UCSD-AML1 (cell line): Measurements from ENCODE around the gene KRT39.
"Not testable (repeated sequence)": the region's sequence is repeated elsewhere in the genome, so short reads cannot be mapped to it uniquely, and the experiment has no call there.

Experiments used
- DNase-seq: peaks from one replicate; lab custom pipeline; 2025; ENCODE audit not compliant: unreplicated experiment; lab: John Stamatoyannopoulos, UW

Gene KRT39

DNA sequence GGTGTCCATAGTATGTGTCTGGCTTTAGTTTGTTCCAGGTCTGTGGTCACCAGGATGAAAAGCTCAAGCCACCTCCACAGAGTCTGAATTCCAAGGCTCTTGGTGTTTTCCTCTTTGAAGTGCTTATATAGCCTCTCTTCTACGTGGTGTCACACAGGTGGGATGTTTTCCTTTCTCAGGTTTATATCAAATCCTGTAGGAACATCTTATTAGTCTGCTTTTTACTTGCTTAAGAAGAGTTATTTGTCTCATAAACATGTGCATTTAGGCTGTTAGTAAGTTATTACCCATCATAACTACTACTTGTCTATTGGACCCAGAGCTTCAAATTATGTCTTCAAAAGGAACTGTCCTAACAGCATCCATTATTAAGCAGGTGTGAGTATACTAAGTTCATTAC is at the start of gene KRT39:
Gene KRT39 (minus strand): TSS at position 101 of the 400 bp plus-strand sequence. CDS start 92 bp downstream, at position 9.
- DNase-seq: no peak

DNA sequence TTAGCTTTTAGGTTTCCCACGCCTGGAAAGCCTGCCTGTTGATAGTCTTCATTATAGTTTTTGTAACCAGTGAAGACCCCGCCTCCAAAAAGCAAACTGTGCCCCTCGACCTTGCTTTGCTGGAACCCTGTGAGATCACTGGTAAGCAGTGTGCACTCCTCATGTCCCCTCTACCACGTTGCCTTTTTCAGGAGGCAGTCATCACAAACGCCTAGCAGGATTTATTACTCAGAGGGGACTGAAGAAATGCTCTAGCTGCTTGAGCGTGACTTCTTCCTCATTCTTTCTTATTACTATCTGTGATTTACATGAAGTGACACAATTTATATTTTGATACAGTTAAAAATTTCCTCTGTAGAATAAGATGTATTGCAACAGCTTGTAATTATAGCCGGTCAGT is 48.7 kb upstream of the KRT39 start:
- no peak for DNase-seq

DNA sequence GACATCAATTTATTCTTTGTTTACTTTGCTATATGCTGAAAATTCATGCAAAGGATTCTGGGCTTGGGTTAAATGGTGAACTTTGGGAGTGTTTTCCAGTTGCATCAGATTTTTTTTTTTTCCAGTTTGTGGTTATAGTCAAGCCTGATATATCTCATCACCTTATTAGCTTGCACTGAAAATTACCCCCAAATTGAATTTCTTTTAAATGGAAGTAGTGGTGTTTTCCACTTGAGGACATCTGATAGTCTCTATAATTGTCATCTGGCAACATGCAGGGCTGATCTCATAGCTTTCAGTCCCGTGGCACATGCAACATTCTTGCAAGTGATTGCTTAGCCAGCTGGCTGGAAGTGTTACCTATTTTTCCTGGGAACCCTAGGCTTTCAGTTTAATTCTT is 46.9 kb upstream of the KRT39 start:
- no peak for DNase-seq

DNA sequence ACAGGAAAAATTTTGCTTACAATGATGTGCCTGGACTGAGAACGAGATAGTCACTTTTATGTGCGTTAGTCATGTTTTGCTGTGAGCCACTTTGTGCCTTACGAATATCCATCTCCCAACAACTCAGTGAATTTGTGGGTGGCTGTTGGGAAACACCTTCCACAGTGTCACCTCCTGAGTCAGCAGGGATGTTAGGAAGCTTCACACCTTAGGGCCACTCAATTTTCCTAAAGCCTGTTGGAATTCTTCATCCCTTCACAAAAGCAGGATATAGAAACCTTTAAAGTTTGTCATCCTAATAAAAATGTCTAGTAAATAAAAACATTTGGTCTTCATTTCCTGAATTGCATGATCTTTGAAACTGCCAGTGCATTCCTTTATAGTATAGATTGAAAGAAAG is 46.4 kb upstream of the KRT39 start:
- DNase-seq: no peak

DNA sequence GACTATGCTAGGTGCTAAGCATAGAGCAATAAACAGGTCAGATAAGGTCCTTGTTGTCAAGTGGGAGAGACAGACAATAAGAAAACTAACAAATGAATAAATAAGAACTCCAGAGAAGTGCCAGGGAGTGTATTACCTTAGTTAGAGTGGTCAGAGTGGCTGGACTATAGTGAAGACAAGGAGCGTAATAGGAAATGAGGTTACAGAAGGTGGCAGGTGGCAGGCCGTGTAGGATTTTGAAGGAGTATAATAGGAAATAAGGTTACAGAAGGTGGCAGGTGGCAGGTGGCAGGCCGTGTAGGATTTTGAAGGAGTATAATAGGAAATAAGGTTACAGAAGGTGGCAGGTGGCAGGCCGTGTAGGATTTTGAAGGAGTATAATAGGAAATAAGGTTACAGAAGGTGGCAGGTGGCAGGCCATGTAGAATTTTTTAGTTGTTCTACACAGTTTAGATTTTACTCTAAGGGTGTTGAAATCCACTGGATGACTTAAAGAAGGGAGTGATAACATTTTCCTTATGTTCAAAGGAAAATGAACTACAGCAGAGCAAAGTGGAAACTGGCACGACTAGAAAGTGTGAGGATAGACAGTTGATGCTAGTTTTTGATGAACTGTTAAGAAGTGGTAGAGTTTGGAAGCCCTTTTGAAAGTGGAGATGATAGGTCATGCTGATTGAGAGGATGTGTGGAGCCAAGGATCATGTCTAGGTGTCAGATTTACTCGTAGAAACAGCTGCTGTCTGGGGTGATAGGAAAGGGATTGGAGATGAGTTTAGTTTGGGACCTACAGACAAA is 45.8 kb upstream of the KRT39 start:
- no peak for DNase-seq

DNA sequence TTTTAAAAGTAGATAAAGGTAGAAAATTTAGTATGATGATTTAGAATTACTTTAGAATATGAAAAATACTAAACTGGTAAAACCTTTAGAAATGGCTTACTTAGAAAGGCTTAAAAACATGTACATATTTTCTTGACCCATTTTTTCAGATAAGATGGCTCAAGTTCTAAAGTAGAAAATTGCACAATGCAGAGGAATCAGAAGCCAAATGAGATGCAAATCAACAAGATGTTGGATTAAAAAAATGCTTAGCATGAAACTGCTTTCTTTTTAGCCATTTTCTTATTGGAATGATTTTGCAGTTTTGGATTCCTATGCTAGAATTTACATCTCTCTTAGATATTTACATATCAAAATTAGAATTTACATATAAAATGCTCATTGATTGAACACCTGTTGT is 43.7 kb upstream of the KRT39 start:
- no peak for DNase-seq

DNA sequence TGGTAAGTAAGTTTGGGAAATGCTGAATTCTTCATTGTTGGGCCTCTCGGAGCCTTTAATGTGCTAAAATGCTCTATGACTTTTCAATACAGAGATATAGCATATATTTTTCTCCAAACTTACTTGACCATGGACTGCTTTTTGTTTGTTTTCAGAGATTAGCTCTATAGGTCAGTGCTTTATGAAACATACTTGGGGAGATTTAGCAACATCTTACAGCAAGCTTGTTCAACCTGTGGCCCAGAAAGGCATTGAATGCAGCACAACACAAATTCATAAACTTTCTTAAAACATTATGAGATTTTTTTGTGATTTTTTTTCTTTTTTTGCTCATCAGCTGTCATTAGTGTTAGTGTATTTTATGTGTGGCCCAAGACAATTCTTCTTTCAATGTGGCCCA is 43.2 kb upstream of the KRT39 start:
- DNase-seq: no peak

DNA sequence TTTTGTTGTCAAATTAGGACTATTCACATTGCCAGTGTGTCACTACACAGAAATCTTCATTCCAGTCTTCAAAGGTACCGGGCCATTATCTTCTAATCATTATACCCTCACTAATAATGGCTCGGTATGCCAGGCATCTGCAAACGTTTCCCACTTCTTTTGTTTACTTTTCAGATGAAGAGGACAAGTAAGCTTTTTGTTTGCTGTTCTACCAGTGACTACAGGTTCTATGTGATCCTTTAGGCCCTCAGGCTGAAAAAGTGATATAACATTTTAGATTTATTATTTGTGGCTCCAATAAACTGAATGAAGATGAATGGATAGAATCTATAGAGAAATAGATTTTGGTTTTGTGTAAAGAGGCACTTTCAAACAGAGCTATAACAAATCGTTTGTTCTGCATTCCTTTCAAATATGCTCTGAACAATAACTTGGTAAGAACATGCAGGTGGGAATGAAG is 42.6 kb upstream of the KRT39 start:
- no peak for DNase-seq

DNA sequence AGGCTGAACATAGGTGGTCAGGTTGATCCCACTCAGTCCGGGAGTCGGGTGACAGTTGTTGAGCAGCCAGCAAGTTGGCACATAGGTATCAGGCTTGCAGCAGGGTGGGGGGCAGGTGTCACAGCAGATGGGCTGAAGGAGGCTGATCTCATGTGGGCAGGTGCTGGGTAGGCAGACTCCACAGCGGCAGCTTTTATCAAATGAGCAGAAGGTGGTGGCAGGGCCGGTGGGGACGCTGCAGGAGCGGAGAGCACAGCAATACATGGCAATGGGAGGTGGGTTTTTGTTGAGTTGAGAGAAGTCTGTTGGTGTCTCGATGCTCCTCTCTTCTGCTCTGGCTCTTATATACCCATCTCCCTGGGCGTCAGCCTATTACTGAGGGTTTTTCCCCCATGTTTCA is 42.1 kb upstream of the KRT39 start, which contains the start of gene KRTAP3-1:
Gene KRTAP3-1 (minus strand): TSS at position 318 of the 400 bp plus-strand sequence. CDS start 54 bp downstream, at position 264.
- DNase-seq: no peak

DNA sequence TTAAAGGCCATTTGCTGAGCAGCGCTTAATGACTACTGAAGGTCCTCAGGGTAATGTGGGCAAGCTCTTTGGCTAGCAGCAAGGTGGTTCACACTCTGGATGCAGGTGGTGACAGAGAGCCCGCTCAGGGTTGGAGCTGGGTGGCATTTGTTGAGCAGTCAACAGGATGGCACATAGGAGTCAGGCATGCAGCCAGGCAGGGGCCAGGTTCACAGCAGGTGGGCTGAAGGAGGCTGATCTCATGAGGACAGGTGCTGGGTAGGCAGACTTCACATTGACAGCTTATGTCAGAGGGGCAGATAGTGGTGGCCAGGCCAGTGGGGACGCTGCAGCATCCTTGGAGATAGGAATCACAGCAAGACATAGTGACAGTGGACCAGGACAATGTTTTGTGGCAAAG is 37.6 kb upstream of the KRT39 start:
- no peak for DNase-seq

DNA sequence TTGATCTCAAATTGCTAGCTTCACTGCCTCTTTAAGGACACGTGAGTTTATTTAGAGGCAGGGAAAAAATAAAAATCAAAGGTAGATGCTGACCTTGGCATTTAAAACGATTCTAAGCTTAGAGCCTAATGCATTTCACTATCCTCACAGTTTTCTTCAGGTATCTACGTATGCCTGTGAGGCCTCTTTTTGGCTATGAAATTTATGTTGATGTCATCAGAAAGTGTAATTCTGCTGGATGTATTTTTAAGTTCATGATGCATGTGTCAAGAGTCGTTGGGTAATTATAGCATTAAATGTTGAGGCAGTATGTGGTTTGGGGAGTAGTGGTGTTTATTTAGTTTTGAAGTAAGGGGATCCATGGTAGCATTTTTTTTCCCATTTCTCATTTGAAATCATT is 37.2 kb upstream of the KRT39 start:
- no peak for DNase-seq

DNA sequence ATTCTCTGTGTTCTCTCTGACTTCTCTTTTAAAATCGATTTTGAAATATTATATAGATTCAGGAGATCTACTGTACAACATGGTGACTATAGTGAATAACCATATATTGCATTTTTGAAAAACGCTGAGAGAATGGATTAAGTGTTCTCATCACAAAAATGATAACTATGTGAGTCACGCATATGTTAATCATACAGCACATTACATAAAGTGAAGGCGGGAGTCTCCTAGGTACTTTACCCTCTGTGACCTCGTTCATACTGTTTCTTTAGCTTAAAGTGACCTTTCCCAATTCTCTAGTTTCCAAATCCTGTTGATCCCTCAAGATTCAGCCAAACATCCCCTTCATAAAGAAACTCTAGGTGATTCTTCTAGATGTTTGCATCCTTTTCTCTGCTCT is 36.1 kb upstream of the KRT39 start:
- DNase-seq: no peak

DNA sequence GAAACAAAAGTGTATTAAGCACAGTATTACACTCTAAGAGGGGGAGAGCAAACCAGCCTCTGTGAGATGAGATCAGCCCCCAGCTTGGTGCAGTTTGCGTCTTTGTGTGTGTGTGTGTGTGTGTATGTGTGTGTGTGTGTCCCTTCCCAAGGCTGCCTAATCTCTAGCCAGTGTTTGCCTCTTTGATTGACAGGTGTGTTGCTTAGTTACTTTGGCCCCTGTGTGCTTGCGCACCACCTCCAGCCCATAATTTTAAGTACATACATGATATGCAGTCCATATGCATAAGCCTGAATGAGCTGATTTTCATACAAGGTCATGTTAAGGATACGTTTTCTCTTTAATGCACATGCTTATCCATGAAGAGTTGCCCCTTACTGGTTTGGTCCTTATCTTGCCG is 35.0 kb upstream of the KRT39 start:
- no peak for DNase-seq

DNA sequence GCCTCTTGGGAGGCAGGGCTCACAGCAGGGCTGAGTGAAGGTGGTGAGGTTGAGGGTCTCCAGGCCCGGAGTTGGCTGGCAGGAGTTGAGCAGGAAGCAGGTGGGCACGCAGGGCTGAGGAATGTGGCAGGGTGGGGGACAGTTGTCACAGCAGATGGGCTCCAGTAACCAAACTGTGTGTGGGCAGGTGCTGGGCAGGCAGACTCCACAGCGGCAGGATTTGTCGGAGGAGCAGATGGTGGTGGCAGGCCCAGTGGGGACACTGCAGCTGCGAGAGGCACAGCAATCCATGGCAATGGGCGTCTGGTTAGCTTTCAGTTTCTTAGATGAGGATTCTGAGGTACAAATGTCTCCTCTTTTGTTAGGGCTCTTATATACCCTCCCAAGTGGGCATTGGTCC is 32.8 kb upstream of the KRT39 start, which contains the start of gene KRTAP3-2:
Gene KRTAP3-2 (minus strand): TSS at position 344 of the 400 bp plus-strand sequence. CDS start 53 bp downstream, at position 291.
- DNase-seq: not testable (repeated sequence)

DNA sequence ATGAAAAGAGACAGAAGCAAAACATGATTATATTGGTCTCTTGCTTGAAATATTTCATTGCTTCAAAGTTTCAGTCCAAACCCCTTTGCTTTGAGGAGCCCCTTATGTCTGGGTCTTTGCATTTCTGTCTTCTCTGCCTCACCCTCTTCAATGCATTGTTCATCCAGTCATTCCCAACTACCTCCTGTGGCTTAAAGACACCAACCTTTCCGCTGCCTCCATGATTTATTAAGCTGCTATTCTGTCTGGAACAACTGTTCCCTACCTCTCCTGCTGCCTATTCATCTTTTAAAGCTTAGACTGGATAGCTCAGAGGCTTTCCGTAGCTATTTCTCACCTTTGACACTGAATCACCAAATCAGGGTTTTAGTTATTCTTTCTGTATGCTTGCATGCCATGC is 30.6 kb upstream of the KRT39 start:
- DNase-seq: no peak

DNA sequence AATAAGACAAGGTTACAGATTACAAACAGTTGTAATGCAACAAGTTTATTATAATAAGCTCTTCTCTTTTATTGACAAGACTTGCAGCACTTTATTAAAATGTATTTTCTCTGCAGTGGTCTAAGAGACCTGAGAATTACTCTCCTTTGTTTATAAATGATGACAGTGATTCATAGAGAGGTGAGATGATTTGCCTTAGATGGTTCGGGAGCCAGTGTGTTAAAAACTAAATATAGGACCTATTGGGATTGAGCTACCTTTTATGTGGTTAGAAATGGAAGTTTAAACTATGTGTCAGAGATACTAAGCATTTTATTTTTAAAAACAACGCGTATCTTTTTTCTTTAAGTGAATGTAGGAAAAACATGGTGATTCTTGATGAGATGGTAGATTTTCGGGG is 30.1 kb upstream of the KRT39 start:
- DNase-seq: no peak

DNA sequence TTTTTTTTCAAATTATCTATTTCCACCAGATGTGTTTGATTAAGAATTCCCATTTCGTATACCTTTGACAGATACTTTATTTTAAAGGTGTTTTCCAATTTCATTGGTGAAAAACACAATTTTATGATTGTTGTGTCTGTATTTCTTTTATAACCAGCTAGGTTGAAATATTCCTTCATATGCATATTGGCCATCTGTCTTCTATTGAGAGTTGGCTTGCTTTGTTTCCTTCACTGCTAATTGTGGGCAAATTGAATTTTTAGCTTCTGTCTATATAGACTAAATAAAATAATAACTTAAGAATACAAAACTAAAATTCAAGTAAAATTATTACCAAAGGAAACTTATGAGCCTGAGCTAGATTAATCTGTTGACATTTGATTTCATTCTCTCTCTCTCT is 28.4 kb upstream of the KRT39 start:
- DNase-seq: no peak

DNA sequence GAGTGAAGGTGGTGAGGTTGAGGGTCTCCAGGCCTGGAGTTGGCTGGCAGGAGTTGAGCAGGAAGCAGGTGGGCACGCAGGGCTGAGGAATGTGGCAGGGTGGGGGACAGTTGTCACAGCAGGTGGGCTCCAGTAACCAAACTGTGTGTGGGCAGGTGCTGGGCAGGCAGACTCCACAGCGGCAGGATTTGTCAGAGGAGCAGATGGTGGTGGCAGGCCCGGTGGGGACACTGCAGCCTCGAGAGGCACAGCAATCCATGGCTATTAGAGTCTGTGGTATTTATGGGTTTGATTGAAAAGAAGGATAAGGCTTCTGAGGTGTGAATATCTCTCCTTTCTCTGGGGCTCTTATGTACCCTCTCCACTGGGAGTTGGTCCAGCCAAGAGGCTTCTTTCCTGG is 27.1 kb upstream of the KRT39 start, which contains the start of gene KRTAP3-3:
Gene KRTAP3-3 (minus strand): TSS at position 326 of the 400 bp plus-strand sequence. CDS start 67 bp downstream, at position 259.
- DNase-seq: no peak

DNA sequence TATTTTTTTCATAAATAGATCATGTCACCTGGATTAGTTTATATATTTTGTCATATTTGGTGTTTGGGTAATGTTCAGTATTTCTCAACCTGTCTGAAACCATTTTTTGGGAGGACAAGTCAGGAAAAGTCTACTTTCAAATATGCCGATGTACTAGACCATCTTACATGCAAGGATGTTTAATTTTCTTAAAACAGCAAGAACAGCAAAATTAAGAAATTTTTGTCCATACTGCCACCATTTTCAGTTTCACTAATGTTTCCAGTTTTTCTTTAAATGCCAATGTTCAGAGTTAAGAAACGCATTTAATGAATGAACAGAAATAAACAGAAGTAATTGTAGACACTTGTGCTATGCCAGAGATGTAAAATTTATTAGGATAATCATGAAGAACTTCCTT is 26.3 kb upstream of the KRT39 start:
- DNase-seq: no peak

DNA sequence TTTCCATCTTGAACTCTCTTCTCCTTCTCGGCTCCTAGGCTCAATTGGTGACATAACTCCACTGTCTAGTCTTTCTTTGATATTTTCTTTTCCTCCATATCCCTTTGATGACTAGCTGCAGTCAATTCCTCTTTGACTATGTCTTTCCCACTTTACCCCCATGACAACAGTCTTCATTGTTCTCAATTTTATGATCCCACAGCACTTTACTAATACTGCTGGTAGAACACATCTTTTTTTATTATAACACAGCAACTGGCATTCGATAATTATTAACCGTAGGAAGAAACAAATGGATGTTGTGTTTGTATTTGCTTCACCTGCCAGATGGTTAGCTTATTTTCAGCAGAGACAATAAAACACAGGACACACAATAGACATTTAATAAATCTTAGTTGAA is 25.9 kb upstream of the KRT39 start:
- DNase-seq: no peak

DNA sequence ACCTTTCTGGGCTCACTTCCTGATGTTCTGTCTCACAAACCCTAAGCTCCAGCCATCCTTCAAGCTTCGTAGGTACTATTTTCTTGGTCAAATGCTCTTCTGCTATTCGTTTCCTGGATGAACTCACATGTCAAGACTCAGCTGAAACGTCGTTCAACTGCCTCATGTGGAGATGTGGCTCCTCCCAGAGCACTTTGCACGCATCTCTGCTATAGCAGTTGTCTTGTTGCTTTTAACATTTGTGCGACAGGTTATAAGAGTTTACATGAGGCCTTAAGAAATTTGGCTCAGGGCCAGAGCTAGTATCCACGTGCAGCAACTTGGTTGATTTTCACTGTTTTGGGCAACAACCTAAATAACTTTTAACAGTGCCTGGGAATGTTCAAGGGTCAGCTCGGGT is 20.2 kb upstream of the KRT39 start:
- DNase-seq: no peak

DNA sequence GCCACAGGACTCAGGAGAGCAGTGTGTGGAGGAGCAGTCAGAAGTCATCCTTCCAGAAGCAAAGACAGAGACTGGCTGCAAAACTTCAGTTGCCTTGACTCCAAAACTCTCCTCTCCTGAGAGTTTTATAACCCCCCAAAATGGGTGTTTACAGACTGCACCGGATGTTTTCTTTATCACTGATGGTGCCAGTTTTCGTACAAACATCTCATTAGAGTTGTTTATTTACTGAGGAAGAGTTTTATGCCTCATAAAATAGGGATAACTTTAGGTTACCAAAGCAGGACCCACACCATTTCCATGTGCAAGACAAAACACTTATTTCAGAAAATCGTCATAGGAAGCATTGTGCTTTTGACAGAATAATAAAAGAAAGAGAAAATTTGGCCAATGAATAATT is 17.5 kb upstream of the KRT39 start, which contains the start of gene KRT40:
Gene KRT40 (minus strand): TSS at position 101 of the 400 bp plus-strand sequence. CDS start 53 bp downstream, at position 48.
- DNase-seq: no peak

DNA sequence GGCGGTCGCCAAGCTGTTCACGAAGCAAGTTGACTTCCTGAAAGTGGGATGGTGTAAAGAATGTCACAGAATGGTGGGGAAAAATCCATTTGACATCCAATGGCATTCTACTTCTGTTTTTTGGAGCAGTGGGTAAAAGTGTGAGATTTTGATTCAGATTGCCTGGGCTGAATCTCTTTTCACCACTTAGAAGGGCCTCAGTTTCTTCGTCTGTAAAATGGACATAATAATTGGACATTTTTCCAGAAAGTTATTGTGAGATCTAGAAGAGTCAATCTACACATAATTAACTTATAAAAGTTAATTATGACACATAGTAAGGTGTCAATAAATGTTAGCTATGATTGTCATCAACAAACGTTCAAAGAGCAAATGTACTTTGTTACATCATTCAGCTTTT is 14.4 kb upstream of the KRT39 start:
- no peak for DNase-seq
